Right lobe of liver (tissue), 4 donors: Measurements from ENCODE around the gene TDRKH.
"Not testable (repeated sequence)": the region's sequence is repeated elsewhere in the genome, so short reads cannot be mapped to it uniquely, and the experiment has no call there.

Source experiments
- CTCF ChIP-seq, 4 donors: fragments of 200-600 bp in 3 of 4; fragments of 450-650 bp in 1 of 4; IDR thresholded peaks; one replicate each; pipeline versions ENCODE4 v1.5.1 to v1.8.0; 2016 to 2022; ENCODE audit warnings: antibody characterized with exemption in 4 of 4, mild to moderate bottlenecking in 2 of 4
- POLR2A ChIP-seq: fragments of 450-650 bp; IDR thresholded peaks from one replicate; pipeline ENCODE4 v1.6.1; 2017; ENCODE audit warnings: antibody characterized with exemption, mild to moderate bottlenecking
- donor health status: DM: no; HTN: no; CAD: no.
- donor health status: DM: no; HTN: no; CAD: no.
- donor health status: DM: no; HTN: yes; CAD: no.

DNA sequence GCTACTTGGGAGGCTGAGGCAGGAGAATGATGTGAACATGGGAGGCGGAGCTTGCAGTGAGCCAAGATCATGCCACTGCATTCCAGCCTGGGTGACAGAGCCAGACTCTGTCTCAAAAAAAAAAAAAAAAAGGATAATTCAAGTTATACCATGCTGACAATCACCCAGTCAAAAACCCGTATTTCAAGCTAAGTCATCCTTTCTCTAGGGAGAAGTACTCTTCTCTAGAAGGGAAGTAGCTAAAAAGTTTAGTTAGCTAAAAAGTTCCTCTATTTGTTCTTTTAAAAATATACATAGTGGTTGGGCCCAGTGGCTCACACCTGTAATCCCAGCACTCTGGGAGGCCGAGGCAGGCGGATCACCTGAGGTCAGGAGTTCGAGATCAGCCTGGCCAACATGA lies 9.6 kb downstream of the TDRKH start:
- not testable (repeated sequence) for TF ChIP-seq CTCF (IDR thresholded peaks at IDR 0.05); POLR2A
